Measurements from ENCODE around the gene MREG.
"Not testable (repeated sequence)": the region's sequence is repeated elsewhere in the genome, so short reads cannot be mapped to it uniquely, and the experiment has no call there.

The MREG gene

GRCh38 chr2:216018709-216019108, 5.4 kb upstream of the MREG start:
- no peak for DNase-seq

GRCh38 chr2:216017365-216017764, 4.0 kb upstream of the MREG start:
- no peak for DNase-seq

GRCh38 chr2:216016581-216016980, 3.2 kb upstream of the MREG start:
- no peak for DNase-seq

- no peak for DNase-seq
These were observed 2.5 kb upstream of the MREG start for GRCh38 chr2:216015722-216016464.

- no peak for DNase-seq
These were observed 1.6 kb upstream of the MREG start for GRCh38 chr2:216014986-216015385.

DNA sequence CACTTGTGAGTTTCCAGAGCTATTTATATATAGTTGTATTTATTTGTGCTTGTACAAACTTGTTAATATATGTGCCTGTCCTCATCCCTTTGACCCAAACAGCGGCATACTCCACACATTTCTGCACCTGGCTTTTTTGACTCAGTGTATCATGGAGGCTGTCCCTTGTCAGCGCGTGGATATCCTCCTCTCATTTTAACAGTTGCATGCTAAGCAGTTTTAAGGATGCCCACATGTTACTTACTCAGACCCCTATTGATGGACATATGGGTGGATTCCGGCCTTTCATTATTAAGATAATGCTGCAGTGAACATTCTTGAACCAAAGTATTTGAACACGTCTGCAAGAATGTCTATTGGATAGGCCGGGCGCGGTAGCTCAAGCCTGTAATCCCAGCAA, 655 bp upstream of the MREG start:
- no peak for DNase-seq

DNA sequence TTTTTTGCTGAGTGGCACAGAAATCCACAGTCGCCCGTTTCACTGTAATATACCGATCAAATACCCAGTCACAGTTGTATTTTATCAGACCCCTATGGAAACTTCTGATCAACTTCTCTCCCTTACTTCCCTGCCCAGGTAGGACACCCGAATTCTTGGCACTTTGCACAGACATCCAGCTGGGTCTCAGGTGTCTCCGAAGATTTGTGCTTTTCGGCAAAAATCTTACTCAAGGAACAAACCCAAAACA, 596 bp downstream of the MREG start:
- no peak for DNase-seq

DNA sequence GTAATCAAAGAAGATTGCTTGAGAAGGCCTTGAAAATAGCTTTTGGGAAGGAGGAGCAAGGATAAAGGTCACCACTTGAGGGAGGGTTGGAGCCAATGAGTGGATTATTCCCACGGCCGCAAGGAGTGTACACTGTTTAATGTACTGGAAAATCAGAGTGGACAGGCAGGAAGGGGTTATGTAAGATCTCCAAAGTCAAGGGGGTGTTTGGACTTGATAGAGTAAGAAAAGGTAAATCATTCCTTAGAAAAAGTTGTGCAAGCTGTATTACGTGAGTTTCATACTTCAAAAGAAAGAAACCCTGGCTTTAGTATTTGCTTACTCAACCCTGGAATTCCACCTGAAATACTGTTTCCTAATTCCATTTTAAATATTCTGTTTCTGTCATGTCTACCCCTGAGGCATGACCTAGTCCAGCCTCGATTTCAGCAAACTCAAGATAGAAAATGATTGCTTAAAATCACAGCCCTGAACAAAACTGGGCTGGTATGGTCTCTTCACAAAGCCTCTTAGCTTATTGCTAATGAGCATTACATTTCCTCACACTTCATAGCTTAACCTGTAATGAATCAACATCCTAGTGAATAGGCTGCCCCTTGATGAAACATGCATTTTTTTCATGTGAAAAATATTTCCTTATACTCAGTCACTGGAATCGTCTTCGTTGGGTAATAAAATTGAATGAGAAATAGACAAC, 1.1 kb downstream of the MREG start:
- DNase-seq, result no peak

DNA sequence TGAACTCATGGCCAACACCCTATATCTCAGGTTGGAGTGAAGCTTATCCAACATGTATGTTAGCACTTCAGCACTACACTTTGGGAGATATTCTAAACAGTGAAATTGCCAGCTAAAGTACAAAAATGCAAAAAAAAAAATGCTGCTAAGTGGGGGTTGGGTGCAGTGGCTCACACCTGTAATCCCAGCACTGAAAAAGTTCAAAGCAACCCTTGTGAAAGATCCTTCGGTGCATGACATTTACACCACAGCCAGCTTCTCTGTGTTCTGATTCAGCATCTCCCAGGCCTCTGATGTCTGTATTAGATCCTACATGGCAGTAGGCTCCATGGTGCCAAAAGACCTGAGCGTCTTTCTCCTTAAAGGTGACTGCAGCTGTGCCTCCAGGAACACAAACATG, 4.1 kb downstream of the MREG start:
- DNase-seq, result not testable (repeated sequence)

GRCh38 chr2:216008387-216008786, 5.0 kb downstream of the MREG start:
- DNase-seq, result no peak

- no peak for DNase-seq
These were observed 7.1 kb downstream of the MREG start for GRCh38 chr2:216006164-216006663.

DNA sequence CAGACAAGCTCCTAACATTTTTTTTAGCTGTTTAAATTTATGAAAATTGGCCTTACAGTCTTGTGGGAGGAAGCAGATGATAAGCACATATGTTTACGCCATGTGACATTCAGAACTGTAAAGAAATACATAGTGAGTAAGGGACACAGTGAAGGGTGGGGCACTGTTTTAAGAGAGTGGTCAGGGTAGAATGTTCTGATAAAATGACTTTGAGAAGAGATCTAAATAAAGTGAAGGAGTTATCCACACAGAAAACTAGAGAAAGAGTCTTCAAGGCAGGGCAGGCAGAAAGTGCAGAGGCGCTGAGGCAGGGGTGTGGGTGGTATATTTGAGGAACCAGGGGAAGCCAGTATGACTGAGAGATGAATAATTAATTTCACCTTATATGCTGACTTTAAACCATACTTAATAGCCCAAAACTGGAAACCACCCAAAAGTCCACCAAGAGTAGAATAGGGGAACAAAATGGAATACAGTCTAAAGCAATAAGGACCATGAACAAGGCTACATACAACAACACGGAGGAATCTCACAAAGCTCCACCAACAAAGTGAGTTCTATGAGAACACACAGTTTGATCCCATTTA, 8.6 kb downstream of the MREG start:
- DNase-seq, result no peak

- DNase-seq, result no peak
These were observed 9.3 kb downstream of the MREG start for GRCh38 chr2:216003876-216004696.

- DNase-seq, result no peak
These were observed 10.7 kb downstream of the MREG start for GRCh38 chr2:216002693-216003092.

GRCh38 chr2:216002101-216002678, 11.2 kb downstream of the MREG start:
- no peak for DNase-seq

DNA sequence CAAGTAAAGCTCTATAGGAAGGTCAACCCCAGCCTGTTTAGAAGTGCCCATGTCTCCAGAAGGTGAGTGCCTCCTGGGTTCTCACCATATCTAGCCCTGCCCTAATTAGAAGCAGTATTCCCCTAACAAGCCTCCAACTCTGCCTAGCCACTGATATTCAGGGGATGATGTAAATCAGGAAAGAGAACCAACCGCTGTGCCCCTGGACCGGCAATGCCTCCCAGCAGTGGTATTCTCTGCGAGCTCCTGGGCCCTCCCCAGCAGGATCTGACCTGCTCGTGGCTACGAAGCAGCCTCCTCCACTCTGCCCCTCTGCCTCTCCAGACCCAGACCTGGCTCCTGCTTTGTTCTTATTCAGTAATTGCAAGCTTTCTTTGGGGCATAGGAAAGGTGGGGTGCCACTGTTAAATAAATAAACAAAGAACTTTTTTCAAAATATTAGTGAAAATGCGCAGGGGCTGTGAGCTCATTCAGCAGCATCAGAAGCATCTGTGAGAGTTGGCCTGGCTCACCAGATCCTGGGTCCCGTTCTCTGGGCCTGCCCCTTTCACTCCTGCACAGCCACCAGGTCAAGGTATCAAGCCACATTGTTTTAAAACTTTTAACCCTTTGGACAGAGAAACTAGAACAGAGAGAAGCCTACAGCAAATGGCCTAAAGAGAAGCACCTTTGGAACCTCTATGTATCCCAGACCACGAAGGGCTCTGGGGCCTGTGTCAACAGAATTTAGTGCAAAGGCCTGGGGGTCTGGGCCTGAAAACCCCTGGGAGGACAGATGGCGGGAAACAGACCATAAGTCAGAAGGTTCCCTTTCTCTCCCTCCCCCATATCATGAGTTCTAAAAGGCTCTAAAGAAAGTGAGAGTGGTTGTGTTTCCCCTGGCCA, 11.9 kb downstream of the MREG start:
- no peak for DNase-seq

DNA sequence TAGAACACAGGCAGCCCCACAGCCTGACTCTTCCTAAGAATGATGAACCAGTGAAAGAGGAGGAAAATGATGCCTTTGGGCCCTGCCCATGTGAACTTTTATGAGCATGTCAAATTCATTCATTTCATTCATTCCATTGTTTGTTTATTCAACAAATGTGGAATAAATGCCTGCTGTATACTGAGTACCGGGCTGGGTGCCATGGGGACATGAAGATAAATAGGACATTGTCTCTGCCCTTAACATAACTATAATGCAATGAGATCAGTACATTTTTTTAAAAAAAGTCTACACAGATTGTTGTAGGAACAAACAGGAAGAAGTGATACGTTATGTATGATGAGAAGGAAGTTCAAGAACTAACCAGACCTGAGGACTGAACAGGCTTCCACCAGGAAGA, 14.7 kb downstream of the MREG start:
- DNase-seq, result no peak

DNA sequence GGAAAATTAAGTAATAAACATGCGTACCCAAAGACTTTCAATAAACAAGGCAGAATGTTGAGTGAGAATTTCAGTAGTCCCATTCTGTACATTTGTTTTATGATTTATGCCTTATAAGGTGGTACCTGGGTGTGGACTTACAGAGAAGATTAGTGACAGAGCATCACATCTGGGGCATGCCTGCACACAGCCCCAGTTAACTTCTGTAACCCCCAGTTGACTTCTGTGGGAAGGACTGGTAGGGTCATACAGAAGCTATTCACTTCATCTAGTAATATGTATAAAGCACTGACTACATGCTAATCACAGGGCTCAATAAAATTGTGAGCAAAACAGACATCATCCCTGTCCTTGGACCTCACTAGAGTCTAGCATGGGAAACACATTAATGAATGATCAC, 16.1 kb downstream of the MREG start:
- no peak for DNase-seq

GRCh38 chr2:215994911-215995310, 18.4 kb downstream of the MREG start:
- DNase-seq, result no peak

- DNase-seq, result not testable (repeated sequence)
These were observed 24.7 kb downstream of the MREG start for GRCh38 chr2:215988556-215989207.

- DNase-seq, result no peak
These were observed 28.1 kb downstream of the MREG start for GRCh38 chr2:215985257-215985656.

DNA sequence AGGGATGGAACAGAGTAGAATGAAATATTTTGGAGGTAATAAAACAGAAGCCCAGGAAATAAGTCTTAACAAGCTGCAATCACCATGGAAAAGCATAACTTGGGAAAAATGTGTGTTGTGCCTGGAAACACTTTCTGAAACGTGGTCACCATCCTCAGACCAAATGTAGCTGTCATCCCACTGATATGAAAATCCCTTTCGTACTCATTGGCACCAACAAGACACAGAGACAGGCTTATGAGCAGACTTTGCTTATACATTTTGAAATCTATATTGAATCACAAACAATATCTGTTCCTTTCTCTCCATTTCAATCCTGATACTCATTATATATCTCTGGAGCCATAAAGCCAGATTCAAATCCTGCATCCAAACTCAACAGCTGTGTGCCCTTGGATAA, 28.7 kb downstream of the MREG start:
- no peak for DNase-seq

Data from NCI-H748 treated with DMSO at 0.1 percent for 48 hours (cell line).